ENCODE results near the gene CISD2.

The CISD2 gene

GRCh38 chr4:102823897-102824296 lies 44.9 kb upstream of the CISD2 start:
- no peak overlapping the region for H3K9ac ChIP-seq (ENCODE audit: low read depth, low read length)

DNA sequence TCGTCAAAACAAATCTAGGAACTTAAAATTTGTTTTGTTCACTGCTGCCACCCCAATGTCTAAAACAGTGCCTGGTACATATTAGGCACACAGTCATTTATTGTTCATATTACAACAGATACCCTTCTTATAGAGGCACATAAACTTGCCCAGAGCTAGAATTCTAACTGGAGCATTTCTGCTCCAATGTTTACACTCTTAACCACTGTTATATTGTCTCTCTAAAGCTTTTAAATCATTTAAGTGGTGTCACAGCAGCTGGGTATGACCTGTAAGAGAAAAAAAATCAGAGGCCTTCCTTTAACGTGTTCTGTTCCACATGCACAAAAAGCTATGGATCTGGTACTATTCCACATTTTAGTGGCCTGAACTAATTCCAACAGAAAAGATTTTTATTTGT lies 44.4 kb upstream of the CISD2 start:
- peak overlapping the region; percentile 64 for H3K4me2 ChIP-seq (ENCODE audit: insufficient read depth, low read length)
- no peaks in the 10 kb centered on the region for H3K9me3 ChIP-seq (ENCODE audit: insufficient read depth, low read length, severe bottlenecking)
- TF ChIP-seq CTCF (IDR thresholded peaks at IDR 0.05; ENCODE audit: borderline replicate concordance, extremely low read depth, low read length, poor library complexity, severe bottlenecking) = no peak
- no peak for TF ChIP-seq EZH2 (IDR thresholded peaks at IDR 0.05; ENCODE audit: borderline replicate concordance, low read depth, low read length, severe bottlenecking)
- H2AFZ ChIP-seq (ENCODE audit: low read depth, low read length) = no peak overlapping the region
- no peaks in the 10 kb centered on the region for H3K27me3 ChIP-seq (ENCODE audit: insufficient read depth, low read length, poor library complexity)
- peak overlapping the region; percentile 9; the same call in 1 of the 2 replicates for H3K27ac ChIP-seq (ENCODE audit: low read length)
- ATAC-seq (ENCODE audit: insufficient read depth, low read depth) (no peak), DNase-seq (no peak)
- H3K79me2 ChIP-seq (ENCODE audit: insufficient read depth, low read length) = peaks cover 91% of the 10 kb centered on the region
- H4K20me1 ChIP-seq (ENCODE audit: insufficient read depth, low read length) = peaks cover 66% of the 10 kb centered on the region
- H3K36me3 ChIP-seq (ENCODE audit: insufficient read depth, low read length) = peaks cover 69% of the 10 kb centered on the region
- H3K4me3 ChIP-seq (ENCODE audit: low read depth in 1 of 2, low read length in 2 of 2) = peak overlapping the region; percentile 70 to 84; a peak in 3 of 4 replicates
- H3K9ac ChIP-seq (ENCODE audit: low read depth, low read length) = peak overlapping the region; percentile 98
- peaks cover 66% of the 10 kb centered on the region for H3K4me1 ChIP-seq (ENCODE audit: insufficient read depth, low read length)

More at GRCh38 chr4:102823897-102824296, 44.9 kb upstream of the CISD2 start:
- H3K9me3 ChIP-seq (ENCODE audit: insufficient read depth, low read length, severe bottlenecking) = no peaks in the 10 kb centered on the region
- ATAC-seq (ENCODE audit: insufficient read depth, low read depth) (no peak), DNase-seq (no peak)
- peaks cover 65% of the 10 kb centered on the region for H3K4me1 ChIP-seq (ENCODE audit: insufficient read depth, low read length)
- TF ChIP-seq EZH2 (IDR thresholded peaks at IDR 0.05; ENCODE audit: borderline replicate concordance, low read depth, low read length, severe bottlenecking) = no peak
- no peak for TF ChIP-seq CTCF (IDR thresholded peaks at IDR 0.05; ENCODE audit: borderline replicate concordance, extremely low read depth, low read length, poor library complexity, severe bottlenecking)
- H3K27me3 ChIP-seq (ENCODE audit: insufficient read depth, low read length, poor library complexity) = no peaks in the 10 kb centered on the region
- peak overlapping the region; percentile 64 for H3K4me2 ChIP-seq (ENCODE audit: insufficient read depth, low read length)
- H3K4me3 ChIP-seq (ENCODE audit: low read depth in 1 of 2, low read length in 2 of 2) = peak overlapping the region in 1 of 2 experiments; percentile 70; a peak in 2 of 4 replicates
- peaks cover 71% of the 10 kb centered on the region for H4K20me1 ChIP-seq (ENCODE audit: insufficient read depth, low read length)
- H3K27ac ChIP-seq (ENCODE audit: low read length) = no peak overlapping the region
- peaks cover 91% of the 10 kb centered on the region for H3K79me2 ChIP-seq (ENCODE audit: insufficient read depth, low read length)
- H3K36me3 ChIP-seq (ENCODE audit: insufficient read depth, low read length) = peaks cover 74% of the 10 kb centered on the region
- no peak overlapping the region for H2AFZ ChIP-seq (ENCODE audit: low read depth, low read length)

- no peaks in the 10 kb centered on the region for H3K27me3 ChIP-seq (ENCODE audit: insufficient read depth, low read length, poor library complexity)
- no peaks in the 10 kb centered on the region for H3K9me3 ChIP-seq (ENCODE audit: insufficient read depth, low read length, severe bottlenecking)
- peak overlapping the region; percentile 64 for H3K4me2 ChIP-seq (ENCODE audit: insufficient read depth, low read length)
- peak; percentile 46 for DNase-seq
- peaks cover 90% of the 10 kb centered on the region for H3K79me2 ChIP-seq (ENCODE audit: insufficient read depth, low read length)
- H3K9ac ChIP-seq (ENCODE audit: low read depth, low read length) = peak overlapping the region; percentile 98
- peaks cover 55% of the 10 kb centered on the region for H4K20me1 ChIP-seq (ENCODE audit: insufficient read depth, low read length)
- peak overlapping the region; percentile 99 for H3K27ac ChIP-seq (ENCODE audit: low read length)
- TF ChIP-seq CTCF (IDR thresholded peaks at IDR 0.05; ENCODE audit: borderline replicate concordance, extremely low read depth, low read length, poor library complexity, severe bottlenecking) (no peak), EZH2 (IDR thresholded peaks at IDR 0.05; ENCODE audit: borderline replicate concordance, low read depth, low read length, severe bottlenecking) (no peak)
- H2AFZ ChIP-seq (ENCODE audit: low read depth, low read length) = no peak overlapping the region
- peak overlapping the region; percentile 70 to 84 for H3K4me3 ChIP-seq (ENCODE audit: low read depth in 1 of 2, low read length in 2 of 2)
- H3K4me1 ChIP-seq (ENCODE audit: insufficient read depth, low read length) = peaks cover 62% of the 10 kb centered on the region
- ATAC-seq (ENCODE audit: insufficient read depth, low read depth) = no peak
- H3K36me3 ChIP-seq (ENCODE audit: insufficient read depth, low read length) = peaks cover 58% of the 10 kb centered on the region
Measured at GRCh38 chr4:102825261-102826091, 43.3 kb upstream of the CISD2 start.
